Chondrocyte (in vitro differentiated cells): ENCODE measurements around the gene CHRM1. TPM values are rescaled to one million over a fixed set of nuclear protein-coding genes. Genes with fewer than 3 reads are reported as not detected.

ENCODE experiments used
- DNase-seq: peaks from one replicate; pipeline ENCODE4 v3.0.0; 2021; ENCODE audit warnings: mixed read lengths, low spot score
- H3K27ac Mint-ChIP-seq: one replicate; pipeline ENCODE4 v1.8.0; 2021; ENCODE audit warnings: mild to moderate bottlenecking, moderate library complexity, mixed read lengths; ENCODE audit not compliant: unreplicated experiment
- H3K27me3 Mint-ChIP-seq: 2 replicates; pipeline ENCODE4 v1.8.0; 2021; ENCODE audit warnings: low read depth, mixed read lengths
- H3K36me3 Mint-ChIP-seq: 2 replicates; pipeline ENCODE4 v1.8.0; 2021; ENCODE audit warnings: low read depth, mixed read lengths
- H3K4me1 Mint-ChIP-seq: 2 replicates; pipeline ENCODE4 v1.8.0; 2021; ENCODE audit warnings: low read depth, mild to moderate bottlenecking, mixed read lengths
- H3K4me3 Mint-ChIP-seq: one replicate; pipeline ENCODE4 v1.8.0; 2021; ENCODE audit warnings: mild to moderate bottlenecking, moderate library complexity, mixed read lengths; ENCODE audit not compliant: unreplicated experiment
- H3K9me3 Mint-ChIP-seq: 2 replicates; pipeline ENCODE4 v1.8.0; 2021; ENCODE audit warnings: low read depth, mixed read lengths
- CTCF ChIP-seq: fragments of 200-600 bp; sonication (generic); IDR thresholded peaks from 2 replicates; pipeline ENCODE4 v1.5.0; 2021; ENCODE audit warnings: antibody characterized with exemption, mild to moderate bottlenecking, moderate library complexity
- total RNA-seq: library from RNA; stranded (reverse); gene quantifications from 3 replicates; pipeline ENCODE4 v1.2.1, GENCODE V29; 2021

The CHRM1 gene
- total RNA-seq, 1 donor from 2014 or later: not detected

DNA sequence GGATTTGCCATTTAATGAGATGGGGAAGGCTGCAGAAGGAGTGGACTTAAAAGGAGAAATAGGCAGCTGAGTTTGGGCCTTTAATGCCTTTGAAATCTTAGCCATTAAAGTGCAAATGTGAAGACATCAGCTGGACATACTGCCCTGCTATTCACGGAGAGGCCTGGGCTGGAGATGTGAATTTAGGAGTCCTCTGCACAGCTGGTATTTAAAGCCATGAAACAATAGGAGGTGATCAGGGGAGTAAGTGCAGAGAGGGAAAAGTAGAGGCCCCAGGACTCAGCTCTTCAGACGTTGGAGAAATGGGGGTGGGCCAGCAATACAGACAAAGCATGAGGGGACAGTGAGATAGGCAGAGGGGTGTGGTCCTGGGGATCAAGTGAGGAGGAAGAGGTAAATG is 23.9 kb downstream of the CHRM1 start:
- no peaks in the 10 kb centered on the region for H3K4me1 Mint-ChIP-seq
- no peak overlapping the region for H3K4me3 Mint-ChIP-seq
- H3K36me3 Mint-ChIP-seq: peaks cover 1% of the 10 kb centered on the region
- DNase-seq: no peak
- H3K9me3 Mint-ChIP-seq: no peaks in the 10 kb centered on the region
- H3K27me3 Mint-ChIP-seq: peaks cover 21% of the 10 kb centered on the region
- H3K27ac Mint-ChIP-seq: no peak overlapping the region
- TF ChIP-seq CTCF: no peak

GRCh38 chr11:62896049-62896448 is 25.1 kb downstream of the CHRM1 start:
- Mint-ChIP-seq H3K36me3 (peaks cover 1% of the 10 kb centered on the region), H3K4me3 (no peak overlapping the region), H3K27me3 (peaks cover 15% of the 10 kb centered on the region), H3K9me3 (no peaks in the 10 kb centered on the region), H3K27ac (no peak overlapping the region), H3K4me1 (peaks cover 3% of the 10 kb centered on the region)
- no peak for DNase-seq
- no peak for TF ChIP-seq CTCF

GRCh38 chr11:62895501-62895900 is 25.7 kb downstream of the CHRM1 start:
- peaks cover 3% of the 10 kb centered on the region for H3K4me1 Mint-ChIP-seq
- peaks cover 1% of the 10 kb centered on the region for H3K36me3 Mint-ChIP-seq
- no peak for TF ChIP-seq CTCF
- H3K4me3 Mint-ChIP-seq: no peak overlapping the region
- H3K27ac Mint-ChIP-seq: no peak overlapping the region
- H3K27me3 Mint-ChIP-seq: peaks cover 15% of the 10 kb centered on the region
- DNase-seq: no peak
- H3K9me3 Mint-ChIP-seq: no peaks in the 10 kb centered on the region

DNA sequence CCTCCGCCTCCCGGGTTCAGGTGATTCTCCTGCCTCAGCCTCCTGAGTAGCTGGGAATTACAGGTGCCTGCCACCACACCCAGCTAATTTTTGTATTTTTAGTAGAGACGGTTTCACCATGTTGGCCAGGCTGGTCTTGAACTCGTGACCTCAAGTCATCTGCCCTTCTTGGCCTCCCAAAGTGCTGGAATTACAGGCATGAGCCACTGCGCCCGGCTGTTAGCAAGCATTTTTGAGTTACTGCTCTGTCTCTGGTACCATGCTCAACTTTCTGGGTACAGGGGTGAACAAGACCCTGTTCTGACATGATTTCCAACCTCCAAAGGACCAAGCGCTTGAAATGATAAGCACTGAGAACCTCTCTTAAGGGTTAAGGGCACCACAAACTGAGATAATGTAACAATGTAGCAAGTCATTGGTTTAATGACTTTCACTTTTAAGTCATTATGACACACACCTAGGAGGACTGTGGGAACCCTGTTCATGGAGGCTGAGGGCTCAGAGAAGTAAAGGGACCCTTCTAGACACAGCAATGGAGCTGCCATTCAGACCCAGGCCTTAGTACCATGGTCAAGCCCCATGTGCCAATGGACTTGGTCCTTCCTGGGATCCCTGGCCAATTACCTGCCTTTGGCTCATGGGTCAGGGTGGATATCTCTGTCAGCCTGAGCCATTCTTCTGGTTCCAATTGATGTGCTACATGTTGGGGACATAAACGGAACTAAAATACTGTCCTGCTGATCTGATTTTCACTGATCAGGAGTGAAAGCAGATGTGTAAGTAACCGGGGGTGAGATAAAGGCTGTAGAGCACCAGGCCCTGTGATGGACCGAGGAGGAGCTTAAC is 28.9 kb downstream of the CHRM1 start:
- Mint-ChIP-seq H3K4me1 (peaks cover 23% of the 10 kb centered on the region), H3K27me3 (peaks cover 5% of the 10 kb centered on the region), H3K4me3 (no peak overlapping the region), H3K36me3 (peaks cover 21% of the 10 kb centered on the region), H3K27ac (peak overlapping the region; percentile 29), H3K9me3 (no peaks in the 10 kb centered on the region)
- no peak for DNase-seq
- no peak for TF ChIP-seq CTCF

DNA sequence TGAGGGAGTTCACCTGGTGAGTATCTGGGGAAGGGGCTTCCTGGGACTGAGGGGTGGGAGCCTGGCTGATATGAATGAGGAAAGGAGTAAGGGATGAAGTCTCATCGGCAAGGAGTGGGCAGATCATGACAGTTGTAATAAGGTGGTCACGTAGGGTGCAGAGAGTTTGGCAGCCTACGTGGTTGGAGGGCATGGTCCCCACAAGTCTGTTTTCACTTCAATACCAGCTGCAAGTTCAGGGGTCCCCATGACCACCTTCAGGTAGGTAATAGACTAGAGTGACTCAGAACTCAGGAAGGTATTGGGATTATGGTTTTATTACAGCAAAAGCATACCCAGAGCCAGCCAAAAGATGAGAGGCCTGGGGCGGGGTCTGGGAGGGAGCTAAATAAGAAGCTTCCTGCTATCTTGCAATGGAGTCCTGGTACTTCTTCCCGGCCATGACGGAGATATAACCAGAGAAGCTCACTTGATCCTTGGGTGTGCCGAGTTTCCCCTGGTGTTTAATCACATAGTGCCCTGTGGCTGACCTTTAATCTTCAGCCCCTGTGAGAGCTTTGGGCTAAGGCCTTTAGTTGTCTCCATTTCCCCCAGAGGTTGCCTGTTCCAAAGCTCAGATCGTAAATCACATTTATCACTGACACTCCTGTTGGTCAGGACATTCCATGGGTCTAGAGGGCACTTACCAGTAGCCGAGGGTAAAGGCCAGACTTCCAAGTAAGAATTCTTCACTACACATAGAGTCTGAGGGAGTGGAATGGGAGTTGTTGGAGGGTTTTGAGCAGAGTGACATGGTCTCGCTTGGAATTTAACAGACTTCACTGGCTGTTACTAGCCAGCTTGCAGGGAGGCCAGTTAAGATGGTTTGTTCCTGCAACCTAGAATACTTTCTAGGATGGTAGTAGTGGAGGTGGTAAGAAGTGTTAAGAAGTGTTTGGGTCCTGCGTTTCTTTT is 31.4 kb downstream of the CHRM1 start:
- Mint-ChIP-seq H3K4me3 (no peak overlapping the region), H3K27ac (peak overlapping the region; percentile 78)

More for the DNA sequence above, 31.4 kb downstream of the CHRM1 start:
- peaks cover 48% of the 10 kb centered on the region for H3K4me1 Mint-ChIP-seq
- H3K9me3 Mint-ChIP-seq: no peaks in the 10 kb centered on the region
- H3K27me3 Mint-ChIP-seq: peaks cover 2% of the 10 kb centered on the region
- no peak for DNase-seq
- H3K36me3 Mint-ChIP-seq: peaks cover 36% of the 10 kb centered on the region
- no peak for TF ChIP-seq CTCF
